Ishikawa (cell line): Measurements from ENCODE around the gene GRM5.

Experiments used
- CEBPB ChIP-seq: IDR thresholded peaks from 2 replicates; pipeline ENCODE4 v1.6.1; 2012
- CREB1 ChIP-seq: IDR thresholded peaks from 2 replicates; pipeline ENCODE4 v1.6.1; 2012; ENCODE audit warnings: low read depth
- EGR1 ChIP-seq: IDR thresholded peaks from 2 replicates; pipeline ENCODE4 v1.6.1; 2012
- EP300 ChIP-seq: IDR thresholded peaks from 2 replicates; pipeline ENCODE4 v1.6.1; 2012; ENCODE audit warnings: borderline replicate concordance
- FOXM1 ChIP-seq: IDR thresholded peaks from 2 replicates; pipeline ENCODE4 v1.6.1; 2012; ENCODE audit warnings: low read depth, borderline replicate concordance
- MAX ChIP-seq: IDR thresholded peaks from 2 replicates; pipeline ENCODE4 v1.6.1; 2012
- NFIC ChIP-seq: IDR thresholded peaks from 2 replicates; pipeline ENCODE4 v1.6.1; 2012
- RAD21 ChIP-seq: IDR thresholded peaks from 2 replicates; pipeline ENCODE4 v1.6.1; 2012; ENCODE audit warnings: low read depth
- REST ChIP-seq: IDR thresholded peaks from 2 replicates; pipeline ENCODE4 v1.6.1; 2012; ENCODE audit warnings: low read depth, mild to moderate bottlenecking
- TAF1 ChIP-seq: IDR thresholded peaks from 2 replicates; pipeline ENCODE4 v1.6.1; 2012; ENCODE audit warnings: low read depth, mild to moderate bottlenecking
- TCF12 ChIP-seq: IDR thresholded peaks from 2 replicates; pipeline ENCODE4 v1.6.1; 2012; ENCODE audit warnings: low read depth
- USF1 ChIP-seq: IDR thresholded peaks from 2 replicates; pipeline ENCODE4 v1.6.1; 2012
- YY1 ChIP-seq: IDR thresholded peaks from 2 replicates; pipeline ENCODE4 v1.6.1; 2012; ENCODE audit warnings: low read depth
- ZBTB7A ChIP-seq: IDR thresholded peaks from 2 replicates; pipeline ENCODE4 v1.6.1; 2012; ENCODE audit warnings: low read depth

- TF ChIP-seq EP300 (no peak), TCF12 (no peak), MAX (no peak), RAD21 (no peak), CREB1 (no peak), USF1 (no peak), YY1 (no peak), NFIC (no peak), CEBPB (no peak), TAF1 (no peak), EGR1 (no peak), ZBTB7A (no peak), REST (no peak), FOXM1 (no peak)
These were observed 582.9 kb downstream of the GRM5 start for GRCh38 chr11:88482871-88483301.
